ENCODE measurements around the gene RNF212B. TPM values are rescaled to one million over a fixed set of nuclear protein-coding genes. Genes with fewer than 3 reads are reported as not detected.

The RNF212B gene
- total and polyA plus RNA-seq, 2 of the 13 experiments (the other 11 are each of a cell fraction or from before 2014, with no cell fraction given) = 0.05 TPM; not detected in 1

DNA sequence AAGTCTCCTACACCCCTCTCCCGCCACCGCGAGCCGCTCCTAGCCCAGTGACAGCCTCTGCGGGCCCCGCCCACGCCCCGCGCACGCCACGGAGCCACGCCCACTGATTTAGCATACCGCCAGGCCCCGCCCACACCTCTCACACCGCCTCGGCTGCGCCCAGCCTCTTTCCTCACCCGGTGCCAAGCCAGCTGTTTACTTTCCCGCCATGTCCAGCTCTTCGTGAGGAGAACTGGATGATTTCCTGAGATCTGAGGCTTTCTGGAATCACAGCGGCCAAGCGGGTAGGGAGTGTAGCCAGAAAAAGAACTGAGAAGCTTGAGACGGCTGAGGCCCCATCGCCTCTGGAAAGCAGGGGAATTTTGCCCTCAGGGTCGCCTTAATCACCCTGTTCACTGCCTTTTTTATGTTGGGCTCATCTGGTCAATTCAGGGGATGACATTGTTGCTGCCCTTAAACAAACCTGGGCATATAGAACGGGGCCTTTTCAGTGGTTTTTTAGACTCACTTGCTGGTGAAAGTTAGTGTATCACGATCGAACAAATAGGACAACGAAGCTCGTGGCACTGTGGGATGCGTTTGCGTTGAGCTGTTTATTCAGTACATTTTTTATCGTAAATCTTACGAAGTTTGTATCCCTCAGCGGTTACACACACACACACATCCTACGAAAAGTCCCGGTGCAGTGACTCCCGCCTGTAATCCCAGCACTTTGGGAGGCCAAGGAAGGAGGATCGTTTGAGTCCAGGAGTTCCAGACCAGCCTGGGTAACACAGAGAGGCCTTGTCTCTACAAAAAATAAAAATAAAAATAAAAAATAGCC, at the start of gene RNF212B (continued):
- TF ChIP-seq, protein P1, sequence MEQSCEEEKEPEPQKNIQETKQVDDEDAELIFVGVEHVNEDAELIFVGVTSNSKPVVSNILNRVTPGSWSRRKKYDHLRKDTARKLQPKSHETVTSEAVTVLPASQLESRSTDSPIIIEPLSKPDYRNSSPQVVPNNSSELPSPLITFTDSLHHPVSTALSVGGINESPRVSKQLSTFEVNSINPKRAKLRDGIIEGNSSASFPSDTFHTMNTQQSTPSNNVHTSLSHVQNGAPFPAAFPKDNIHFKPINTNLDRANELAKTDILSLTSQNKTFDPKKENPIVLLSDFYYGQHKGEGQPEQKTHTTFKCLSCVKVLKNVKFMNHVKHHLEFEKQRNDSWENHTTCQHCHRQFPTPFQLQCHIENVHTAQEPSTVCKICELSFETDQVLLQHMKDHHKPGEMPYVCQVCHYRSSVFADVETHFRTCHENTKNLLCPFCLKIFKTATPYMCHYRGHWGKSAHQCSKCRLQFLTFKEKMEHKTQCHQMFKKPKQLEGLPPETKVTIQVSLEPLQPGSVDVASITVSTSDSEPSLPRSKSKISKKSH (CRISPR knock-in tag; IDR thresholded peaks at IDR 0.05; ENCODE audit: borderline replicate concordance) = no peak; the same call in 1 of the 2 replicates
- TF ChIP-seq ZNF773 (CRISPR knock-in tag; IDR thresholded peaks at IDR 0.05; ENCODE audit: borderline replicate concordance) = no peak
- TF ChIP-seq, protein P2, sequence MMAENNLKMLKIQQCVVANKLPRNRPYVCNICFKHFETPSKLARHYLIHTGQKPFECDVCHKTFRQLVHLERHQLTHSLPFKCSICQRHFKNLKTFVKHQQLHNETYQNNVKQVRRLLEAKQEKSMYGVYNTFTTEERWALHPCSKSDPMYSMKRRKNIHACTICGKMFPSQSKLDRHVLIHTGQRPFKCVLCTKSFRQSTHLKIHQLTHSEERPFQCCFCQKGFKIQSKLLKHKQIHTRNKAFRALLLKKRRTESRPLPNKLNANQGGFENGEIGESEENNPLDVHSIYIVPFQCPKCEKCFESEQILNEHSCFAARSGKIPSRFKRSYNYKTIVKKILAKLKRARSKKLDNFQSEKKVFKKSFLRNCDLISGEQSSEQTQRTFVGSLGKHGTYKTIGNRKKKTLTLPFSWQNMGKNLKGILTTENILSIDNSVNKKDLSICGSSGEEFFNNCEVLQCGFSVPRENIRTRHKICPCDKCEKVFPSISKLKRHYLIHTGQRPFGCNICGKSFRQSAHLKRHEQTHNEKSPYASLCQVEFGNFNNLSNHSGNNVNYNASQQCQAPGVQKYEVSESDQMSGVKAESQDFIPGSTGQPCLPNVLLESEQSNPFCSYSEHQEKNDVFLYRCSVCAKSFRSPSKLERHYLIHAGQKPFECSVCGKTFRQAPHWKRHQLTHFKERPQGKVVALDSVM (CRISPR knock-in tag; IDR thresholded peaks at IDR 0.05) = peak; percentile 60; the same call in 1 of the 2 replicates
- TF ChIP-seq RAD21 (CRISPR knock-in tag; IDR thresholded peaks at IDR 0.05) = no peak
- TF ChIP-seq ZNF101 (CRISPR knock-in tag; IDR thresholded peaks at IDR 0.05; ENCODE audit: borderline replicate concordance, low read depth) = no peak
- no peak for TF ChIP-seq STAT5B (CRISPR knock-in tag; IDR thresholded peaks at IDR 0.05)
- 0 out of 2 replicates have a peak, but pooled peaks have one; percentile 43 for TF ChIP-seq ZNF510 (CRISPR knock-in tag; IDR thresholded peaks at IDR 0.05; ENCODE audit: low read depth)
- TF ChIP-seq, protein P3, sequence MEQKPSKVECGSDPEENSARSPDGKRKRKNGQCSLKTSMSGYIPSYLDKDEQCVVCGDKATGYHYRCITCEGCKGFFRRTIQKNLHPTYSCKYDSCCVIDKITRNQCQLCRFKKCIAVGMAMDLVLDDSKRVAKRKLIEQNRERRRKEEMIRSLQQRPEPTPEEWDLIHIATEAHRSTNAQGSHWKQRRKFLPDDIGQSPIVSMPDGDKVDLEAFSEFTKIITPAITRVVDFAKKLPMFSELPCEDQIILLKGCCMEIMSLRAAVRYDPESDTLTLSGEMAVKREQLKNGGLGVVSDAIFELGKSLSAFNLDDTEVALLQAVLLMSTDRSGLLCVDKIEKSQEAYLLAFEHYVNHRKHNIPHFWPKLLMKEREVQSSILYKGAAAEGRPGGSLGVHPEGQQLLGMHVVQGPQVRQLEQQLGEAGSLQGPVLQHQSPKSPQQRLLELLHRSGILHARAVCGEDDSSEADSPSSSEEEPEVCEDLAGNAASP (CRISPR knock-in tag; IDR thresholded peaks at IDR 0.05; ENCODE audit: borderline replicate concordance) = no peak
- no peak for TF ChIP-seq NR2F2 (IDR thresholded peaks at IDR 0.05; ENCODE audit: borderline replicate concordance, low read depth)
- TF ChIP-seq, protein P4, sequence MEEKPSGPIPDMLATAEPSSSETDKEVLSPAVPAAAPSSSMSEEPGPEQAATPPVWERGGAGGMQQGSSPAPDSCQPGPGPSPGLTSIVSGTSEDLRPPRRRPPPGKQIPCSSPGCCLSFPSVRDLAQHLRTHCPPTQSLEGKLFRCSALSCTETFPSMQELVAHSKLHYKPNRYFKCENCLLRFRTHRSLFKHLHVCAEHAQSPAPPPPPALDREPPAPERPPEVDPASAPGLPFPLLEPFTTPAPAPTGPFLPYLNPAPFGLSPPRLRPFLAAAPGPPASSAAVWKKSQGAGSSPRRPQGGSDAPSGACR (CRISPR knock-in tag; IDR thresholded peaks at IDR 0.05) = no peak
- TF ChIP-seq SNRNP70 (IDR thresholded peaks at IDR 0.05; ENCODE audit: low read depth, low read length) = no peak
- no peak for TF ChIP-seq RFX5 (IDR thresholded peaks at IDR 0.05; ENCODE audit: low read depth, low read length)
- TF ChIP-seq SALL1 (CRISPR knock-in tag; IDR thresholded peaks at IDR 0.05) = peak; percentile 69
- no peak for TF ChIP-seq SETDB1 (CRISPR knock-in tag; IDR thresholded peaks at IDR 0.05; ENCODE audit: borderline replicate concordance)
- TF ChIP-seq BHLHE40 (IDR thresholded peaks at IDR 0.05; ENCODE audit: low read length) = 0 out of 2 replicates have a peak, but pooled peaks have one; percentile 36
- TF ChIP-seq RELA (CRISPR knock-in tag; IDR thresholded peaks at IDR 0.05) = no peak
- no peak for TF ChIP-seq ZNF260 (CRISPR knock-in tag; IDR thresholded peaks at IDR 0.05; ENCODE audit: borderline replicate concordance, low read depth)
- no peak for TF ChIP-seq ZNF607 (CRISPR knock-in tag; IDR thresholded peaks at IDR 0.05; ENCODE audit: borderline replicate concordance)
- TF ChIP-seq PITX1 (CRISPR knock-in tag; IDR thresholded peaks at IDR 0.05) = no peak
- TF ChIP-seq SUZ12 (IDR thresholded peaks at IDR 0.05; ENCODE audit: low read depth, low read length) = no peak
- peak; percentile 49; the same call in 1 of the 2 replicates for TF ChIP-seq KMT2B (CRISPR knock-in tag; IDR thresholded peaks at IDR 0.05)
- TF ChIP-seq, protein P5, sequence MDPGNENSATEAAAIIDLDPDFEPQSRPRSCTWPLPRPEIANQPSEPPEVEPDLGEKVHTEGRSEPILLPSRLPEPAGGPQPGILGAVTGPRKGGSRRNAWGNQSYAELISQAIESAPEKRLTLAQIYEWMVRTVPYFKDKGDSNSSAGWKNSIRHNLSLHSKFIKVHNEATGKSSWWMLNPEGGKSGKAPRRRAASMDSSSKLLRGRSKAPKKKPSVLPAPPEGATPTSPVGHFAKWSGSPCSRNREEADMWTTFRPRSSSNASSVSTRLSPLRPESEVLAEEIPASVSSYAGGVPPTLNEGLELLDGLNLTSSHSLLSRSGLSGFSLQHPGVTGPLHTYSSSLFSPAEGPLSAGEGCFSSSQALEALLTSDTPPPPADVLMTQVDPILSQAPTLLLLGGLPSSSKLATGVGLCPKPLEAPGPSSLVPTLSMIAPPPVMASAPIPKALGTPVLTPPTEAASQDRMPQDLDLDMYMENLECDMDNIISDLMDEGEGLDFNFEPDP (CRISPR knock-in tag; conservative IDR thresholded peaks at IDR 0.05) = no peak
- TF ChIP-seq ARHGAP35 (CRISPR knock-in tag; IDR thresholded peaks at IDR 0.05; ENCODE audit: borderline replicate concordance) = 0 out of 2 replicates have a peak, but pooled peaks have one; percentile 80

All from HepG2 (cell line).